ENCODE data around the gene GTSE1. TPM values are rescaled to one million over a fixed set of nuclear protein-coding genes. Genes with fewer than 3 reads are reported as not detected.

GTSE1 gene
- polyA plus RNA-seq, 3 donors = 0.04 TPM; not detected in 2

DNA sequence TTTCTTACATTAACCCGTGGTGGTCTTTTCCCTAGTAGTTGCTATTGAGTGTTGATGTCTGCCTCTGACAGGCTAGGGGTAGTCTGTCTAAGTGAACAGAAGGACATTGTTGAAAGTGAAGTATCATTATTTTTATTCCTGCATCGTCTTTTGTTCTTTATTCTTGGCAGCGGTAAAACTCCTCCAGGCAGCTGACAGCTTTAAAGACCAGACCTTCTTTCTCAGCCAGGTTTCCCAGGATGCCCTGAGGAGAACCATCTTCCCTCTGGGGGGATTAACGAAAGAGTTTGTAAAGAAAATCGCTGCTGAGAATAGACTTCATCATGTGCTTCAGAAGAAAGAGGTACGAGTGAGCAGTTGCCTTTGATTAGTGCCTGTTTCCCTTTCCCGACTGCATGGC is 53.5 kb downstream of the GTSE1 start:
- no peaks in the 10 kb centered on the region for H3K4me1 Mint-ChIP-seq
- Histone ChIP-seq H3K9me3 (replicated peaks in 1 of 2; ENCODE audit: control insufficient read depth in 1 of 2, insufficient read depth in 1 of 2, low read length in 2 of 2) (no peaks in the 10 kb centered on the region), H3K27me3 (ENCODE audit: control insufficient read depth in 2 of 2, insufficient read depth in 2 of 2, low read length in 2 of 2) (no peaks in the 10 kb centered on the region), H3K27ac (ENCODE audit: low read depth in 1 of 2, low read length in 2 of 2) (no peak overlapping the region), H4K20me1 (ENCODE audit: insufficient read depth, low read length) (peaks cover 21% of the 10 kb centered on the region), H3K4me1 (ENCODE audit: control insufficient read depth in 1 of 2, insufficient read depth in 2 of 2, low read length in 2 of 2) (no peaks in the 10 kb centered on the region), H3K79me2 (ENCODE audit: insufficient read depth, low read length) (no peaks in the 10 kb centered on the region), H3K36me3 (replicated peaks in 1 of 2; ENCODE audit: control insufficient read depth in 1 of 2, insufficient read depth in 2 of 2, low read length in 2 of 2) (peaks cover 91 to 99% of the 10 kb centered on the region in 2 donors), H2AFZ (ENCODE audit: insufficient read depth, low read depth, low read length, poor library complexity, severe bottlenecking) (no peak overlapping the region), H3K9ac (ENCODE audit: insufficient read depth, low read length, poor library complexity, severe bottlenecking) (no peak overlapping the region), H3K4me3 (replicated peaks in 1 of 3; ENCODE audit: low read depth in 2 of 3, low read length in 3 of 3) (no peak overlapping the region), H3K4me2 (replicated peaks; ENCODE audit: extremely low read depth, low read length, poor library complexity, severe bottlenecking) (no peak overlapping the region)
- H3K27me3 Mint-ChIP-seq (ENCODE audit: low read depth in 3 of 3) = no peaks in the 10 kb centered on the region
- no peaks in the 10 kb centered on the region for H3K9me3 Mint-ChIP-seq
- peaks cover 90 to 100% of the 10 kb centered on the region in 2 donors for H3K36me3 Mint-ChIP-seq
- no peak overlapping the region for H3K4me3 Mint-ChIP-seq
- WGBS (ENCODE audit: insufficient coverage) = 91% methylated on average over 4 of the region's 7 CpGs
- H3K27ac Mint-ChIP-seq = peak overlapping the region in 1 of 7 donors; percentile 20
- no peak for DNase-seq
- intact Hi-C loops (cut with micrococcal nuclease) = no loop called here
- TF ChIP-seq, protein P1, sequence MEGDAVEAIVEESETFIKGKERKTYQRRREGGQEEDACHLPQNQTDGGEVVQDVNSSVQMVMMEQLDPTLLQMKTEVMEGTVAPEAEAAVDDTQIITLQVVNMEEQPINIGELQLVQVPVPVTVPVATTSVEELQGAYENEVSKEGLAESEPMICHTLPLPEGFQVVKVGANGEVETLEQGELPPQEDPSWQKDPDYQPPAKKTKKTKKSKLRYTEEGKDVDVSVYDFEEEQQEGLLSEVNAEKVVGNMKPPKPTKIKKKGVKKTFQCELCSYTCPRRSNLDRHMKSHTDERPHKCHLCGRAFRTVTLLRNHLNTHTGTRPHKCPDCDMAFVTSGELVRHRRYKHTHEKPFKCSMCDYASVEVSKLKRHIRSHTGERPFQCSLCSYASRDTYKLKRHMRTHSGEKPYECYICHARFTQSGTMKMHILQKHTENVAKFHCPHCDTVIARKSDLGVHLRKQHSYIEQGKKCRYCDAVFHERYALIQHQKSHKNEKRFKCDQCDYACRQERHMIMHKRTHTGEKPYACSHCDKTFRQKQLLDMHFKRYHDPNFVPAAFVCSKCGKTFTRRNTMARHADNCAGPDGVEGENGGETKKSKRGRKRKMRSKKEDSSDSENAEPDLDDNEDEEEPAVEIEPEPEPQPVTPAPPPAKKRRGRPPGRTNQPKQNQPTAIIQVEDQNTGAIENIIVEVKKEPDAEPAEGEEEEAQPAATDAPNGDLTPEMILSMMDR (IDR thresholded peaks at IDR 0.05) = no peak

DNA sequence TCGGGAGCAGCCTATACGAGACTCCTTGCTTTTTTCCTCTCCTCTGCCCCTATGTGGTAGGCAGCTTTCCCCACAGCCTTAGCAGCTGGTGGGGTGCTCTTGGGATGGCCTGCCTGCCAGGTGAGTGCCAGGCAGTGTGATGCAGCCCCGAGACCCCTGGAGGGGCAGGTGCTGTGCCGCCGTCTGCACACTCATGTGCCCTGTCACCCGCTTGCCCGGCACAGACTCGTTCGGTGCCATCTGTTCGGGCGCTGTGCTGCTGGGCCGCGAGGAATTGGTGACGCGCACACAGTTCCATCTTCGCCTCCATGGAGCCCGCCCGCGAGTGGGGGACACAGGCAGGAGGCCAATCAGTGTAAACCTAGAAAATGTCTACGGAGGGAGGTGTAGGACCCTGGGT is 54.0 kb downstream of the GTSE1 start:
- no peaks in the 10 kb centered on the region for H3K4me1 Mint-ChIP-seq
- Histone ChIP-seq H3K9me3 (replicated peaks in 1 of 2; ENCODE audit: control insufficient read depth in 1 of 2, insufficient read depth in 1 of 2, low read length in 2 of 2) (no peaks in the 10 kb centered on the region), H3K4me2 (replicated peaks; ENCODE audit: extremely low read depth, low read length, poor library complexity, severe bottlenecking) (no peak overlapping the region), H3K4me3 (replicated peaks in 1 of 3; ENCODE audit: low read depth in 2 of 3, low read length in 3 of 3) (no peak overlapping the region), H2AFZ (ENCODE audit: insufficient read depth, low read depth, low read length, poor library complexity, severe bottlenecking) (no peak overlapping the region), H3K27me3 (ENCODE audit: control insufficient read depth in 2 of 2, insufficient read depth in 2 of 2, low read length in 2 of 2) (no peaks in the 10 kb centered on the region), H3K79me2 (ENCODE audit: insufficient read depth, low read length) (no peaks in the 10 kb centered on the region), H3K27ac (ENCODE audit: low read depth in 1 of 2, low read length in 2 of 2) (no peak overlapping the region), H4K20me1 (ENCODE audit: insufficient read depth, low read length) (peaks cover 26% of the 10 kb centered on the region), H3K9ac (ENCODE audit: insufficient read depth, low read length, poor library complexity, severe bottlenecking) (no peak overlapping the region), H3K4me1 (ENCODE audit: control insufficient read depth in 1 of 2, insufficient read depth in 2 of 2, low read length in 2 of 2) (no peaks in the 10 kb centered on the region), H3K36me3 (replicated peaks in 1 of 2; ENCODE audit: control insufficient read depth in 1 of 2, insufficient read depth in 2 of 2, low read length in 2 of 2) (peaks cover 90 to 99% of the 10 kb centered on the region in 2 donors)
- no peak overlapping the region for H3K27ac Mint-ChIP-seq
- TF ChIP-seq, protein P1 (IDR thresholded peaks at IDR 0.05) = no peak
- 96% methylated on average over 20 of the region's 20 CpGs for WGBS (ENCODE audit: insufficient coverage)
- no peak for DNase-seq
- H3K36me3 Mint-ChIP-seq = peaks cover 90 to 100% of the 10 kb centered on the region in 2 donors
- H3K4me3 Mint-ChIP-seq = no peak overlapping the region
- intact Hi-C loops (cut with micrococcal nuclease) = no loop called here
- no peaks in the 10 kb centered on the region for H3K9me3 Mint-ChIP-seq
- no peaks in the 10 kb centered on the region for H3K27me3 Mint-ChIP-seq (ENCODE audit: low read depth in 3 of 3)
